Cerebellar cortex (tissue), 1 donor: ENCODE results near the gene SH3BP2.

ENCODE experiments used
- DNase-seq: peaks from one replicate; pipeline ENCODE4 v3.0.0-alpha.2; 2015; ENCODE audit warnings: low spot score

The SH3BP2 gene

GRCh38 chr4:2792711-2793585, at the start of gene SH3BP2:
Gene SH3BP2 (plus strand): TSS chr4:2793085. CDS start chr4:2820618, 27,533 bp downstream.
- DNase-seq = peak; percentile 48

GRCh38 chr4:2743518-2744445, 49.1 kb upstream of the SH3BP2 start:
- no peak for DNase-seq

- peak; percentile 61 for DNase-seq
Measured at GRCh38 chr4:2744576-2745270, 48.2 kb upstream of the SH3BP2 start.

GRCh38 chr4:2745516-2745915, 47.4 kb upstream of the SH3BP2 start:
- no peak for DNase-seq

GRCh38 chr4:2745981-2746806, 46.7 kb upstream of the SH3BP2 start:
- DNase-seq = no peak

GRCh38 chr4:2746891-2747695, 45.8 kb upstream of the SH3BP2 start:
- no peak for DNase-seq

GRCh38 chr4:2750719-2751605, 41.9 kb upstream of the SH3BP2 start:
- no peak for DNase-seq

- peak; percentile 22 for DNase-seq
Measured at GRCh38 chr4:2753436-2753835, 39.4 kb upstream of the SH3BP2 start.

- no peak for DNase-seq
Measured at GRCh38 chr4:2754848-2755819, 37.8 kb upstream of the SH3BP2 start.

GRCh38 chr4:2755821-2756690, 36.8 kb upstream of the SH3BP2 start, which contains the start of gene TNIP2:
Gene TNIP2 (minus strand): TSS chr4:2756336. CDS start chr4:2756289, 47 bp downstream.
- peak; percentile 31 for DNase-seq

GRCh38 chr4:2756691-2757350, 36.1 kb upstream of the SH3BP2 start:
- DNase-seq = no peak

- DNase-seq = peak; percentile 31
Measured at GRCh38 chr4:2757426-2757825, 35.5 kb upstream of the SH3BP2 start.

- no peak for DNase-seq
Measured at GRCh38 chr4:2761035-2761923, 31.6 kb upstream of the SH3BP2 start.

- no peak for DNase-seq
Measured at GRCh38 chr4:2762048-2762447, 30.8 kb upstream of the SH3BP2 start.
